HuH-7 (cell line): ENCODE measurements around the gene ASCL3.
"Not testable (repeated sequence)": the region's sequence is repeated elsewhere in the genome, so short reads cannot be mapped to it uniquely, and the experiment has no call there.

Experiments used
- DNase-seq: peaks from one replicate; pipeline ENCODE4 v3.0.0; 2011; ENCODE audit warnings: low spot score

The ASCL3 gene

GRCh38 chr11:8910649-8911026 lies 32.2 kb downstream of the ASCL3 start:
- DNase-seq = no peak

- DNase-seq = no peak
Observed at GRCh38 chr11:8908099-8908498, 34.7 kb downstream of the ASCL3 start.

- DNase-seq = no peak
Observed at GRCh38 chr11:8907116-8907515, 35.7 kb downstream of the ASCL3 start.

GRCh38 chr11:8905528-8906165 lies 37.2 kb downstream of the ASCL3 start:
- DNase-seq = no peak

- DNase-seq = no peak
Observed at GRCh38 chr11:8899119-8899753, 43.6 kb downstream of the ASCL3 start.

GRCh38 chr11:8891185-8891584 lies 51.6 kb downstream of the ASCL3 start:
- not testable (repeated sequence) for DNase-seq
